HepG2 (cell line): ENCODE measurements around the gene APOC3. TPM values are rescaled to one million over a fixed set of nuclear protein-coding genes. Genes with fewer than 3 reads are reported as not detected.

Experiments
- ATF7-NPFF ChIP-seq: sonication (generic); formaldehyde crosslinking; IDR thresholded peaks from 2 replicates; pipeline ENCODE4 v1.8.1; 2023; ENCODE audit warnings: mild to moderate bottlenecking, low read depth, missing genetic modification reagents, moderate library complexity
- CCDC6 ChIP-seq: sonication (generic); formaldehyde crosslinking; IDR thresholded peaks from 2 replicates; pipeline ENCODE4 v1.8.1; 2022; ENCODE audit warnings: mild to moderate bottlenecking, missing genetic modification reagents, moderate library complexity
- CENPT ChIP-seq: sonication (generic); formaldehyde crosslinking; IDR thresholded peaks from 2 replicates; pipeline ENCODE4 v1.8.0; 2022; ENCODE audit warnings: low read depth, mild to moderate bottlenecking, moderate library complexity, missing genetic modification reagents
- ESRRA ChIP-seq: sonication (generic); formaldehyde crosslinking; IDR thresholded peaks from 2 replicates; pipeline ENCODE4 v1.5.1; 2020; ENCODE audit warnings: mild to moderate bottlenecking, low read depth, missing genetic modification reagents
- GATAD2A ChIP-seq: IDR thresholded peaks from 2 replicates; pipeline ENCODE4 v1.6.1; 2016
- IRF9 ChIP-seq: sonication (generic); formaldehyde crosslinking; IDR thresholded peaks from 2 replicates; pipeline ENCODE4 v1.8.0; 2022; ENCODE audit warnings: missing genetic modification reagents, mild to moderate bottlenecking, borderline replicate concordance
- LRRFIP1 ChIP-seq: sonication (generic); formaldehyde crosslinking; conservative IDR thresholded peaks from 2 replicates; pipeline ENCODE4 v1.4.0; 2020; ENCODE audit warnings: missing genetic modification reagents
- NR2F6 ChIP-seq, 2 experiments: IDR thresholded peaks; 2 replicates each; pipeline ENCODE4 v1.6.1; 2016; ENCODE audit warnings: antibody characterized with exemption in 1 of 2, mild to moderate bottlenecking in 1 of 2
- PAXIP1 ChIP-seq: sonication (generic); formaldehyde crosslinking; conservative IDR thresholded peaks from 2 replicates; pipeline ENCODE4 v1.4.0; 2020; ENCODE audit warnings: mild to moderate bottlenecking, missing genetic modification reagents, moderate library complexity
- PHF20 ChIP-seq: sonication (generic); formaldehyde crosslinking; IDR thresholded peaks from 2 replicates; pipeline ENCODE4 v1.5.0; 2020; ENCODE audit warnings: mild to moderate bottlenecking, missing genetic modification reagents
- POGK ChIP-seq: sonication (generic); formaldehyde crosslinking; conservative IDR thresholded peaks from 2 replicates; pipeline ENCODE4 v1.8.0; 2022; ENCODE audit warnings: mild to moderate bottlenecking, moderate library complexity, missing genetic modification reagents
- SMARCE1 ChIP-seq: fragments of 450-650 bp; IDR thresholded peaks from 2 replicates; pipeline ENCODE4 v1.6.1; 2017; ENCODE audit warnings: borderline replicate concordance
- SNRNP70 ChIP-seq: fragments of 200-400 bp; formaldehyde crosslinking; IDR thresholded peaks from 2 replicates; pipeline ENCODE4 v1.6.1; 2017; ENCODE audit warnings: mild to moderate bottlenecking, low read depth, low read length, moderate library complexity
- SSRP1 ChIP-seq: IDR thresholded peaks from 2 replicates; pipeline ENCODE4 v1.6.1; 2016; ENCODE audit warnings: control low read depth
- ZBTB7B ChIP-seq: sonication (generic); formaldehyde crosslinking; IDR thresholded peaks from 2 replicates; pipeline ENCODE4 v1.4.0; 2020; ENCODE audit warnings: missing genetic modification reagents
- ZFX ChIP-seq: sonication (generic); formaldehyde crosslinking; IDR thresholded peaks from 2 replicates; pipeline ENCODE4 v1.4.0; 2020; ENCODE audit warnings: mild to moderate bottlenecking, low read depth, missing genetic modification reagents, moderate library complexity
- ZNF446 ChIP-seq: sonication (generic); formaldehyde crosslinking; IDR thresholded peaks from 2 replicates; pipeline ENCODE4 v1.5.0; 2020; ENCODE audit warnings: mild to moderate bottlenecking, missing genetic modification reagents
- ZNF547 ChIP-seq: sonication (generic); formaldehyde crosslinking; IDR thresholded peaks from 2 replicates; pipeline ENCODE4 v1.5.1; 2020; ENCODE audit warnings: mild to moderate bottlenecking, missing genetic modification reagents
- ZNF563 ChIP-seq: sonication (generic); formaldehyde crosslinking; IDR thresholded peaks from 2 replicates; pipeline ENCODE4 v1.8.0; 2022; ENCODE audit warnings: mild to moderate bottlenecking, moderate library complexity, missing genetic modification reagents
- ZNF709 ChIP-seq: sonication (generic); formaldehyde crosslinking; IDR thresholded peaks from 2 replicates; pipeline ENCODE4 v1.5.0; 2020; ENCODE audit warnings: mild to moderate bottlenecking, missing genetic modification reagents
- polyA plus RNA-seq, 8 experiments: library from polyadenylated mRNA; depleted of rRNA in 3 of 8; stranded (reverse) in 7 of 8; unstranded in 1 of 8; fragments of >200 nt; fragmentation: Illumina TruSeq in 4 of 8; extraction: Trizol in 4 of 8; gene quantifications; 2 replicates each; pipeline versions ENCODE4 v1.2.1 to v1.2.3, GENCODE V29; 2011 to 2016; ENCODE audit warnings: low read depth in 4 of 8, missing spikeins in 1 of 8, mixed read lengths in 1 of 8; ENCODE audit not compliant: insufficient read depth in 1 of 8
- total RNA-seq, 5 experiments: library from RNA; depleted of rRNA; stranded (reverse); fragments of >200 nt; fragmentation: Illumina TruSeq; extraction: Trizol; gene quantifications; 2 replicates each; pipeline ENCODE4 v1.2.3, GENCODE V29; 2016; ENCODE audit warnings: low read depth in 1 of 5

The APOC3 gene
- total and polyA plus RNA-seq, 2 of the 13 experiments (the other 11 are each of a cell fraction or from before 2014, with no cell fraction given): 314 to 687 TPM

DNA sequence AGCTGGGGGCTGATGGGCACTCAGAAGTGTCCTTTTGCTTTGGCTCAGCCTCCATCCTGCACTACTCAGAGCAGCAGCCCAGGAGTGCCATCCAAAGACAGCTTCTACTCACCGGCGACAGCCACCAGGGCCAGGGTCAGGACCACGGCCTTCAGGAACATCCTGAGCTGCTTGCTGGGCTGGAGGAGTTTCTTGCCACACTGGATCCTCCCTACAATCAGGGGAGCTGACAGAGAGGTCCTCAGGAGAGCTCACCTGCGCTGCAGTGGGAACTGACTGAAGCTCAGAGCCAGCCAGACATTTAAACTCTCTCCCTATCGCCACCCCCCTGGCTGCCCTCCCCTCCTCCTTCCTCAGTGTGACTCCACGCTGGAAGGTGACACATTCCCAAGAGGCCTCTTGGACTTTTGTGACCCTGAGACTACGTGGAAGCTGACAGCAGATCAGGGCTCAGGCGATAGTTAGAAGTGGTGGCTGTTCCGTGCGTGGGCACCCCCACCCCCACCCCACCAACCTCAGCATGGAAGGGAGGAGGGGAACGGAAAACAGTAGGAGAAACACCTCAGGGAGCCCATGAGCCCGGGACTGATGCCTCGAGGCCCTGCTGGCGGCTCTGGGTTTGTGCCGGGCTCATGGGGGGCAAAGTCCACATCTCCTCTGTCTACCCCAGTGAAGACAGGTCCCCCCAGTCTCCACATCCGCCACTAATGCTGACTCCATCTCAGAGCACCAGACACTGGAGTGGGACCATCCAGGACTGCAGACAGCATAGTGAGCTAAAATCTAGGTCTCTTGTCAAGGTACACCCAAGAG lies 6.5 kb upstream of the APOC3 start, which contains the start of gene APOA4 (continued):
- TF ChIP-seq IRF9 (CRISPR knock-in tag) (no peak), ZNF446 (no peak), ATF7-NPFF (CRISPR knock-in tag) (peak; percentile 54; the same call in 1 of the 2 replicates), SNRNP70 (no peak), POGK (CRISPR knock-in tag) (0 out of 2 replicates have a peak, but pooled peaks have one; percentile 37), PHF20 (no peak), ESRRA (no peak), SSRP1 (CRISPR knock-in tag) (no peak), NR2F6 (IDR thresholded peaks at IDR 0.05) (no peak), NR2F6 (CRISPR knock-in tag; IDR thresholded peaks at IDR 0.05) (0 out of 2 replicates have a peak, but pooled peaks have one; percentile 31), SMARCE1 (no peak), ZNF563 (CRISPR knock-in tag) (peak; percentile 38; the same call in 1 of the 2 replicates), LRRFIP1 (CRISPR knock-in tag) (no peak), PAXIP1 (peak; percentile 30; the same call in 1 of the 2 replicates), ZNF709 (CRISPR knock-in tag) (0 out of 2 replicates have a peak, but pooled peaks have one; percentile 32), CCDC6 (CRISPR knock-in tag) (0 out of 2 replicates have a peak, but pooled peaks have one; percentile 10), ZBTB7B (CRISPR knock-in tag) (0 out of 2 replicates have a peak, but pooled peaks have one; percentile 40), CENPT (CRISPR knock-in tag) (no peak), ZNF547 (no peak), GATAD2A (CRISPR knock-in tag) (0 out of 2 replicates have a peak, but pooled peaks have one; percentile 22), ZFX (CRISPR knock-in tag) (peak; percentile 43)
